Activated CD8-positive, alpha-beta memory T cell treated with anti-CD3 and anti-CD28 coated beads for 48 hours (primary cell): ENCODE data around the gene ABCC4.

ENCODE experiments used
- DNase-seq, 3 experiments: peaks; one replicate each; pipeline ENCODE4 v3.0.0-alpha.2; 2020; ENCODE audit warnings: low read depth in 2 of 3, low spot score in 2 of 3

ABCC4 gene, protein sequence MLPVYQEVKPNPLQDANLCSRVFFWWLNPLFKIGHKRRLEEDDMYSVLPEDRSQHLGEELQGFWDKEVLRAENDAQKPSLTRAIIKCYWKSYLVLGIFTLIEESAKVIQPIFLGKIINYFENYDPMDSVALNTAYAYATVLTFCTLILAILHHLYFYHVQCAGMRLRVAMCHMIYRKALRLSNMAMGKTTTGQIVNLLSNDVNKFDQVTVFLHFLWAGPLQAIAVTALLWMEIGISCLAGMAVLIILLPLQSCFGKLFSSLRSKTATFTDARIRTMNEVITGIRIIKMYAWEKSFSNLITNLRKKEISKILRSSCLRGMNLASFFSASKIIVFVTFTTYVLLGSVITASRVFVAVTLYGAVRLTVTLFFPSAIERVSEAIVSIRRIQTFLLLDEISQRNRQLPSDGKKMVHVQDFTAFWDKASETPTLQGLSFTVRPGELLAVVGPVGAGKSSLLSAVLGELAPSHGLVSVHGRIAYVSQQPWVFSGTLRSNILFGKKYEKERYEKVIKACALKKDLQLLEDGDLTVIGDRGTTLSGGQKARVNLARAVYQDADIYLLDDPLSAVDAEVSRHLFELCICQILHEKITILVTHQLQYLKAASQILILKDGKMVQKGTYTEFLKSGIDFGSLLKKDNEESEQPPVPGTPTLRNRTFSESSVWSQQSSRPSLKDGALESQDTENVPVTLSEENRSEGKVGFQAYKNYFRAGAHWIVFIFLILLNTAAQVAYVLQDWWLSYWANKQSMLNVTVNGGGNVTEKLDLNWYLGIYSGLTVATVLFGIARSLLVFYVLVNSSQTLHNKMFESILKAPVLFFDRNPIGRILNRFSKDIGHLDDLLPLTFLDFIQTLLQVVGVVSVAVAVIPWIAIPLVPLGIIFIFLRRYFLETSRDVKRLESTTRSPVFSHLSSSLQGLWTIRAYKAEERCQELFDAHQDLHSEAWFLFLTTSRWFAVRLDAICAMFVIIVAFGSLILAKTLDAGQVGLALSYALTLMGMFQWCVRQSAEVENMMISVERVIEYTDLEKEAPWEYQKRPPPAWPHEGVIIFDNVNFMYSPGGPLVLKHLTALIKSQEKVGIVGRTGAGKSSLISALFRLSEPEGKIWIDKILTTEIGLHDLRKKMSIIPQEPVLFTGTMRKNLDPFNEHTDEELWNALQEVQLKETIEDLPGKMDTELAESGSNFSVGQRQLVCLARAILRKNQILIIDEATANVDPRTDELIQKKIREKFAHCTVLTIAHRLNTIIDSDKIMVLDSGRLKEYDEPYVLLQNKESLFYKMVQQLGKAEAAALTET (N-terminal part only)

DNA sequence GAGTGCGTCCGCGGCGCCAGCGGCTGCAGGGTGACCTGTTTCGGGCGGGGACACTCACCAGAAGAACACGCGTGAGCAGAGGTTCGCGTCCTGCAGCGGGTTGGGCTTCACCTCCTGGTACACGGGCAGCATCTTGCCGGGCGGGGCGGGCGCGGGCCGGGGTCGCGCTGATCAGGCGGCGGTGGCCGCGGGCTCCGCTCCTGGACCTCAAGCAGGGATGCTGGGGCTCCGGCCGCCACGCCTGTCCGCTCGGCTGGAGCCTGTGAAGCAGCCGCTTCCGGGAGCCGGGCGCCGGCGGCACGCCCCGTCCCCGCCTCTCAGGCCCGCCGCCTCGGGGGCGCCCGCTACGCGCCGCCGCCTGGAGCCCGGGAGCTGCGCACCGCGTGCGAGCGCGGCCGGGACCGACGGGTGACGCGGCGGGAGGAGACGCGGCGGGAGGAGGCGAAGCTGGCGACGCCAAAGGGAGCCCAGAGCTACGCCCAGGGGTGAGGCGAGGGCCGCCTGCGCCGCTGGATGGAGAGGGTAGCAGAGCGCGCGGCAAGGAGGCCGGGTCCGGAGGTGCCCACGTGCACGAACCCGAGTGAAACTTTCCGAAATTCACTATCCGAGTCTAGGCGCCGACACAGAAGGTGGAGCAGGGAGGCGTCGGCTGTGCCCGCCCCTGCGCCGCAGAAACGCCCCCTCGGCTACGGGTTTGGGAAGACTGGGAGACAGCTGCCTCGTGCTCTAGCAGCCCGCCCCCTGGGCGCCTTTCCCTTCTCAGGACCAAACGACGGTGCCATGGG lies at the start of gene ABCC4:
TSS of gene ABCC4 (minus strand) at position 269 of the 785 bp plus-strand sequence. CDS start at position 132, 137 bp downstream.
- peak; percentile 23 to 44 (median 36) for DNase-seq

DNA sequence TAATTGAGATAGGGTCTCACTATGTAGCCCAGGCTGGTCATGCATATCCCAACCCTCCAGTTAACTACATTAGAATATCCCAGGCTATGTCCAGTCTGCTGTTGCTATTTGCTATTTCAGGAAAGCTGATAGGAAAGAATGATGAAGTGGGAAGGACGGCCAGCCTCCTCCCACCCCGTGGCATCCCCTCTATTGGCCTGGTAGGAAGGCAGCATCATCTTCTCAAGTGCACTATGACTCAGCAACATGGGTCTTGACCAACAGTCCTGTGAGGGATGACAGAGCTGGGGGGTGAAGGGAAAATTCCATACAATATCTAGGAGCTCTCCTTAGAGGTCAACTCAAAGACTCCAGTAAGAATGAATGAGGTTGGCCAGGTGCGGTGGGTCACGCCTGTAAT lies 48.0 kb upstream of the ABCC4 start:
- DNase-seq = no peak

DNA sequence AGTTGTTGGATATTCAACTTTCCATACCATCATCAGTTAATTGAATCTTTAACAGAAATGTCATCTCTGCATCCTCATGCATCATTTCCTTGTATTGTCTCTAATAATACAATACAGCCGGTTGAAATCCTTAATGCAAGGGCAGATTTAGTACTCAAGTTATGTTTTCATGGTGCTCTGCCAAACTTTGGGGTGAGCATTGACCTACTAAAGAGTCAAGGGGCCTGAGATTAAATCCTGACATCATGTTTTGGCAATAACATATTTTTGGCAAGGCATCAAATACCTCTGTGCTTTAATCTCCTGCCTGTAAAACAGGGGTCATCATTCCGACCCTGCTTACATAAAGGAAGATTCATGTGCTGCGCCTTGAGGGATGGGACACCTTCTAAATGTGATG lies 42.7 kb upstream of the ABCC4 start:
- no peak for DNase-seq

DNA sequence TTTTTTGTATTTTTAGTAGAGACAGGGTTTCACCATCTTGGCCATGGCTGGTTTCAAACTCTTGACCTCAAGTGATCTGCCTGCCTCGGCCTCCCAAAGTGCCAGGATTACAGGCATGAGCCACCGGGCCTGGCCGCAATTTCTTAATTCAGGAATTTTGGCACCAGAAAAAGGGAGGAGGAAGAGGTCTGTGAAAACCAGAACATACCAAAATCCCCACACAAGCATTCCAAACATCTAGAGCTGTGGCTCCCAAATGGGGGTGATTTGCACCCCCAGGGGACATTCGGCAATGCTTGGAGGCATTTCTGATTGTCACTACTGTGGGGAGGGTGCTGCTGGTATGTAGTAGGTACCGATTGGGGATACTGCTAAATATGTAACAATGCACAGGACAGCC lies 40.2 kb upstream of the ABCC4 start:
- DNase-seq = no peak

DNA sequence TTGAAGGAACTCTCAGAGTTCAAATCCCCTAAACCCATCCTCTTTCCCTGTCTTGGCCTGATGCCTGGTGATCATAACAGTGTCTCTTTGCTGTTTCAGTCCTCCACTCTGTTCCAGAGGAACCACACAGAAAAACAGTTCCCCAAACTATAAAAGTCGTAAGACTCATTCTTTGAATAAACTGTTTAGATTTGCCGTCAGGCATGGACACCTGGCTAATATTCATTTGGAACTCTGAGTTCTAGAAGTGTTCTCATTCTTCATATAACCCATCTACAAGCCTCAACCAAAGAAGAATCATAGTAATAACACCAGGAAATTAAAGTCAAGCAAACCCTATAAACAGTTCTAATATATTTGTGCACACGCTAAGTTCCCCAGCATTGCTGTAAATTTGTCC lies 37.7 kb upstream of the ABCC4 start:
- no peak for DNase-seq

DNA sequence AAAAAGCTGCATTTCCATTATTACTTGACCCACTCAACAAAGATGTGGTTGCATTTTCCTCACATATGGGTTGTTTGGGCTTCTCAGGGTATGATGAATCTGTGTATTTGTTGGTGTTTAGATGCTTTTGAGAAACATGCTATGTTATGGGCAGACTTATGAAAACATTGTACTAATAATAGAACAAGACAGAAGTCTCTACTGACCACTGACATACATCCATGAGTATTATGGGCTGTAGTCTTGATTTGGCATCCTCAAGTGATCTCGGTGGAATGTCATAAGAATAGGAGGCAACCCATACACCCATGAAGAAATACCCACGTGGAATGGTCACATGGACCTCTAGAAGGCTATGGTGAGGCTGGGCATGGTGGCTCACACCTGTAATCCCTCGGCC lies 36.3 kb upstream of the ABCC4 start:
- DNase-seq = no peak

DNA sequence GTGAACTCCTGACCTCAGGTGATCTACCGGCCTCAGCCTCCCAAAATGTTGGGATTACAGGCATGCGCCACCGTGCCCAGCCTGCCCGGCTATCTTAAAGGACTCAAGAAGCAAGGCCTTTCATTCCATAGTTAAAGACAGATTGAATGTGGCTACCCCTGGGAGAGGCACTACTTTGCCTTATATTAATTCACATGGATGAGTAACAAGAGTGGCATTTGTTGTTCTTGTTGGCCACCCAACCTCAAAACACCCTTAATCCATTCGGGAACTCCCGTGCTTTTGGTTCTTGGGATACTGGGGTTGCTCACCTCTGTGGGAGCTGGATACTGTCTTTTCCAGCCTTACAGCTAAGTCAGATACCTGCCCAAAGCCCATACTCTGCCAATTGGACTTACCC lies 34.4 kb upstream of the ABCC4 start:
- DNase-seq = no peak

DNA sequence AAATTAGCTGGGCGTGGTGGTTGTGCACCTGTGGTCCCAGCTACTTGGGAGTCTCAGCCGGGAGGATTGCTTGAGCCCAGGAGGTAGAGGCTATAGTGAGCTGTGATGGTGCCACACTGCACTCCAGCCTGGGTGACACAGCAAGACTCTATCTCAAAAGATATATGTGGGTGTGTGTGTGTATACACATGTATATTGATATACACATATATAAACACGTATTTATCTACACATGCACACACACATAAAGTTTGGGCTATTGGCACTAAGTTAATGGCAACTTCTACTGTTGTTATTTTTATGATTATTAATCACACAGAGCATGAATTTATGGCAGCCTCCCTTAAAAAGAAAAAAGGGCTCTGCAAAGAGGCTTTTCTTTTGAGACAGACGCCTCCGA lies 27.1 kb upstream of the ABCC4 start:
- DNase-seq = no peak

DNA sequence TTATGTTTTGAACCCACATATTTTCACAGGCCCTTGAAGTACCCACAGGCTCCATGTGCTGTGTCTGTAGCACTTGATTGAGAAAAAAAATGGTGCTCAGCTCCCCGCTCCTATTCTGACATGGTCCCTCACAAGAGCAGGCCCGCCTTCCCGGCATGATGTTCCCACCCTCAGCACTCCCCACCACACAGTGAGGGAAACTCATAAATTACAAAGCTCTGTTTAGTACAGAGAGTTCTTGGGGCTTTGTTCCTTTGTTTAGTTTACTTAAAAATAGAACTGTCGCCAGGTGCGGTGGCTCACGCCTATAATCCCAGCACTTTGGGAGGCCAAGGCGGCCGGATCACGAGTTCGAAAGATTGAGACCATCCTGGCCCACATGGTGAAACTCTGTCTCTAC lies 25.9 kb upstream of the ABCC4 start:
- DNase-seq = no peak

DNA sequence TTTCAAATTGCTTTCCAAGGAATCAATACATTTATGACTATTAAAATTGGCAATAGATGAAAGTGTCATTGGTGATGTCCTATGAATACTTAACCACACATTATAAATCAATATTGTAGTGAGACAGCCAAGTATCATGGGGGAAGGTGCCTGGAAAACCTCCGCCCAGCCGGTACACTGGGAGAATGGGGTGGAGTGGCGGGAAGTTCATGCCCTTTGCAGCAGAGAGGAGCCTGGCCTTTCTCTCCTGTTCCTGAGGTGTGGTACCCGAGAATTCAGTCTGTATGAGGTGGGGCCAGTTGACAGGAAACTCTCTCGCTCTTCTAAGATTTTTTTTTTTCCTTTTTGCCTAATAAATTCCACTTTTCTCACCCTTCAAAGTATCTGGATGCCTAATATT lies 25.4 kb upstream of the ABCC4 start:
- DNase-seq = no peak

DNA sequence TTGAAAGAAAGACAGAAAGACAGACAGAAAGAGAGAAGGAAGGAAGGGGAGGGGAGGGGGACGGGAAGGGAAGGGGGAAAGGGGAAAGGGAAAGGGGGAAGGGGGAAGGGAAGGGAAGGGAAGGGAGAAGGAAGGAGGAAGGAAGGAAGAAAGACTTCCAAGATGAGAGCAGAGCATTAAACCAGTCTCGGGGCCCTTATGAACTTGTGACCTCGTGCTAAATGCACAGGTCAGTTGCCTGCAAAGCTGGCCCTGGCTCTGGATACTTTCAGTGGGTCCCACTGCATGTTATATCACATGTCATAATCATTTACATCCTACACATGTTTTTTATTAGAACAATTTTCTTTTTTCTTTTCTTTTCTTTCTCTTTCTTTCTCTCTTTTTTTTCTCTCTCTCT lies 24.2 kb upstream of the ABCC4 start:
- no peak for DNase-seq

DNA sequence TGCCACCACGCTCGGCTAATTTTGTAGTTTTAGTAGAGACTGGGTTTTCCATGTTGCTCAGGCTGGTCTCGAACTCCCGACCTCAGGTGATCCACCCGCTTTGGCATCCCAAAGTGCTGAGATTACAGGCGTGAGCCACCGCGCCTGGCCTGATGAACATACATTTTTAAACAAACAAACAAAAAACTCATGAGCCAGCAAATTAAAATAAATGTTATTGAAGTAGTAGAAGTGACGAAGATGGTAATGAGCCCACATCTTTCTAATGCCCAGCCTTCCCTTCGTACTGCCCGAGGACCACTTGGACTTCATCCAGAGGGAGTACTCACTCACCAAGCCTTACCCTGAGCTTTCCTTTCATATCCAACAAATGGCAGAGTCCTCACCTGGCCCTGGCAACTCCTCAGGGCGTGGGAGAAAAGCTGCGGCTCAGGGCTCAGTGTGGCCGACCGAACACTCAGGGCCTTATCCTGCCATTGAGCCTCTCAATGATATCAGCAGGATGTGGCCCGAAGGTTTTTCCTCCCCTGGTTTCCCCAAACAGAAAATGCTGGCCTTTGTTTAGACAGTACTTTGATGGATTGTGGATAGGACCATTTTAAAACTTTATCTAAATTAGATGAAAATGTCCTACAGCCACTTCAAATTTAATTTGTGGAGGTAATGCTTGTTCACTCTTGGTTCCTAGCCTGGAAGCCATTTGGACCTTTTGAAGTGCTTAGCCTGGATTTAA lies 22.8 kb upstream of the ABCC4 start:
- DNase-seq = no peak

DNA sequence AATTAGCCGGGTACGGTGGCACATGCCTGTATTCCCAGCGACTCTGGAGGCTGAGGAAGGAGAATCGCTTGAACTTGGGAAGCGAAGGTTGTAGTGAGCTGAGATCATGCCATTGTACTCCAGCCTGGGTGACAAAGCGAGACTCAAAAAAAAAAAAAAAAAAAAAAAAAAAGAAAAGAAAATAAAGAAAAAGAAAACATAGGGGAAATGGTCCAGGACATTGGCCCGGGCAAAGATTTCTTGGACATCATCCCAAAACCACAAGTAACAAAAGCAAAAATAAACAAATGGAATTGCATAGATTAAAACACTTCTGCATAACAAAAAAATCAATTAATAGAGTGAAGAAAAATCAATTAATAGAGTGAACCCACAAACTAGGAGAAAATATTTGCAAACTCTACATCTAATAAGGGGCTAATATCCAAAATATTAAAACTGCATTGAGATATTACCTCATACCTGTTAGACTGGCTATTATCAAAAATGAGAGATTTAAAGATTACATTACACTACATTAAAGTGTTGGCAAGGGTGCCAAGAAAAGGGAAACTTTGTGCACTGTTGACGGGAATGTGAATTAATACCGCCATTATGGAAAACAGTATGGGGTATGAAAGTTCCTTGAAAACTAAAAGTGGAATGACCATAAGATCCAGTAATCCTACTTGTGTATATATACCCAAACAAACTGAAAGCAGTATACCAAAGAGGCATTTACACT lies 18.5 kb upstream of the ABCC4 start:
- DNase-seq = no peak

DNA sequence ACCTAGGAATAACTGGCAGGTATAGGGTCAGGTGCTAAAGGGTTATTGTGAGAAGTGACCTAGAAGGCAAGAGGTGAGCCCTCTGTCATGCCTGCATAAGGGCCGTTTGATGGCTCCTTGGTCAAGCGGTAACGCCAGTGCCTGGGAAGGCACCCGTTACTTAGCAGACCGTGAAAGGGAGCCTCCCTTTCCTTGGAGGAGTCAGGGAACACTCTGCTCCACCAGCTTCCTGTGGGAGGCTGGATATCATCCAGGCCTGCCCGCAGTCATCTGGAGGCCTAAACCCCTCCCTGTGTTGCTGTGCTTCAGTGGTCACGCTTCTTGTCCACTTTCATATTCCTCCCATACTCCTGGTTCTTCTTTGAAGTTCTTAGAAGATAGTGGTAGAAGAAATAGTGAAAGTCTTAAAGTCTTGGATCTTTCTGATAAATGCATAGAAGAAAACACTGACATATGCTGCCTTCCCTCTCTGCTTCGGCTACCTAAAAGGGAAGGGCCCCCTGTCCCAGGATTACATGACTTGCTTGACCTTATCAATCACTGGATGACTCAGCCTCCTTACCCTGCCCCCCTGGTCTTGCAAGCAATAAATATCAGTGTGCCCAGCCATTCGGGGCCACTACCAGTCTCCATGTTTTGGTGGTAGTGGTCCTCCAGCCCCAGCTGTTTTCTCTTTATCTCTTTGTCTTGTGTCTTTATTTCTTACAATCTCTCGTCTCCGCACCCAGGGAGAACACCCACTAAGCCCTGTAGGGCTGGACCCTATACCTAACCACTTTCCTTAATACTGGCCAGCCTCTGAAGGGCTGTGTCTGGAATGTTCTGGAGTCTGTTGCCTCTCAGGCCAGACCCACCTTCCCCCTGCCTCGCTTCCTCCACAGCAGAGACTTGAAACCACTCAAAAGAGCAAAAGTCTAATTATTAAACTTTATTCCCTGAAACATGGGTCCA lies 16.1 kb upstream of the ABCC4 start:
- no peak for DNase-seq

DNA sequence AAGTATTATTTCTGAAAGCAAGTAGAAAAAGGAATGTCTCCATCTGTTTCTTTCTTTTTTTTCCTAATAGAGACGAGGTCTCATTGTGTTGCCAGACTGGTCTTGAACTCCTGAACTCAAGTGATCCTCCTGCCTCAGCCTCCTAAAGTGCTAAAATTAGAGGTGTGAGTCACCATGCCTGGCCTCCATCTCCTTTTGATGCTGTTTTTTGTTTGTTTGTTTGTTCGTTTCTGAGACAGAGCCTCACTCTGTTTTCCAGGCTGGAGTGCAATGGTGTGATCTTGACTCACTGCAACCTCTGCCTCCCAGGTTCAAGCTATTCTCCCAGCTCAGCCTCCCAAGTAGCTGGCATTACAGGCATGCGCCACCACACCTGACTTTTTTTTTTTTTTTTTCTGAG lies 14.5 kb upstream of the ABCC4 start:
- no peak for DNase-seq

DNA sequence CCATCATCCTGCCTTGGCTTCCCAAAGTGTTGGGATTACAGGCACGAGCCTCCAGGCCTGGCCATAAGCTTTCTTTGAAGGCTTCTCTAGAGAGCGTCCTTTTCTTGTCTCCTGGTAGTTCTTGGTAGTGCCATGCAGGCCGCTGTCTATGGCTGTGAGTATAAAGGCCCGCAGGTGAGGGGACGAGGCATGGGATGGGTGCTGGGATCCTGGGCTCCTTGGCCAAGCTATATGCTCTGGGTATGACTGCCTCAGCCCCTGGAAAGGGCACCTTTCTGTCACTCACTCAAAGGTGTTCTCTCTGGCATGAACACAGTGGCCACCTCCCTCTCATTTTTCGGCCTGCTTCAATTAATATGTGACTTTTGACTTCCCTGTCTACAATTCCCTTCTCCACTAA lies 6.3 kb upstream of the ABCC4 start:
- DNase-seq = no peak

DNA sequence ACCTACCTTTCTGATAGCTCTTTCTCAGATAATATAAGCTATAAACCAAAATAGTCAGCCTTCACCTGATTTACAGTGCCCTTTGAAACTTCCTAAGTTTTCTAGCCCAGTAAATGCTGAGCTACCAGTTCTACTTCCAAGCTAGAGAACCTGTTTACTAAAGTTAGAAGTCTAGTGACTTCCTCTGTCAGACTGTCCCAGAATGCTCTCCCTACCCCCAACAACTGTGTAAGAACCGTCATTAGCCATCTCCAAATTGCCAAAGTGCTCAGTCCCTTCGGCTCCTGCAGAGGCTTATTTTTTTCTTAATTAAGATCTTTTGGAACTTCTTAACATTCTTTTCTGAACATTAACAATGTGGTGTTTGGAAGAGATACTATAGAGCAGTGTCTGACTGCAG lies 3.2 kb upstream of the ABCC4 start:
- DNase-seq = no peak

DNA sequence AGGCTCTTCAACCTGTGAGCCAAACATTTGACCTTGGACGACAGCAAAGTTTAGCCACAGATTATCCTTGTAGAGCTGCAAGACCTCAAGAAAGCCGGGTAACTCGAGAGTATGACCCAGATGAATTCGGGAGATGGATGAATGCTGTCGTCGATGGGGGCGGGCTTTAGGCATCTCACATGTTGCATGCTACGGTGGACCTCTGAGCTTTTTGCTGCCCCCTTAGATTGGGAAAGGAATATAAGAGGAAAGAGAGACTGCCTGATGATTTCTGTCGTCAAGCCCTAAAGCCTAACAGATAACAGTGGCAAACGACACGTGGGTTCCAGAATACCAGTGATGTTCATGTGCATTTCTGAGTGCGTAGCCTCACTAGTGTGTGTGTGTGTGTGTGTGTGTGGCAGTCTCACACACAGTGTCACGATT lies 730 bp upstream of the ABCC4 start:
- DNase-seq = peak in 1 of 3 experiments; percentile 11
